SH-SY5Y (cell line): ENCODE results near the gene MCM9.

Source experiments
- GATA2 ChIP-seq: IDR thresholded peaks from 2 replicates; pipeline ENCODE4 v1.6.1; 2011; ENCODE audit warnings: mild to moderate bottlenecking, low read depth, low read length
- GATA3 ChIP-seq: IDR thresholded peaks from 2 replicates; pipeline ENCODE4 v1.6.1; 2011; ENCODE audit warnings: low read depth, mild to moderate bottlenecking, low read length, moderate library complexity

- TF ChIP-seq GATA2 (no peak), GATA3 (no peak)
Measured at GRCh38 chr6:118881440-118882313, 53.3 kb downstream of the MCM9 start.
